Activated T-helper 2 cell treated with anti-CD3 and anti-CD28 coated beads, Interferon-gamma antibody, Interleukin-2, Interleukin-4, amounts not matched to agents 10 μg/mL and 5 μg/mL and 100 μg/mL, durations not matched to agents 14 hours and 24 hours and 36 hours (primary cell): Measurements from ENCODE around the gene PDYN. TPM values are rescaled to one million over a fixed set of nuclear protein-coding genes. Genes with fewer than 3 reads are reported as not detected.

Experiments
- DNase-seq: peaks from one replicate; pipeline ENCODE4 v3.0.0; 2021; ENCODE audit warnings: low spot score
- H3K27ac Mint-ChIP-seq: one replicate; pipeline ENCODE4 v1.8.0; 2021; ENCODE audit warnings: mixed read lengths
- H3K27me3 Mint-ChIP-seq: one replicate; pipeline ENCODE4 v1.8.0; 2021; ENCODE audit warnings: low read depth, mixed read lengths
- H3K36me3 Mint-ChIP-seq: one replicate; pipeline ENCODE4 v1.8.0; 2021; ENCODE audit warnings: low read depth, mixed read lengths
- H3K4me1 Mint-ChIP-seq: one replicate; pipeline ENCODE4 v1.8.0; 2021; ENCODE audit warnings: low read depth, mixed read lengths
- H3K4me3 Mint-ChIP-seq: one replicate; pipeline ENCODE4 v1.8.0; 2021; ENCODE audit warnings: low read depth, mild to moderate bottlenecking, moderate library complexity, mixed read lengths
- H3K9me3 Mint-ChIP-seq: one replicate; pipeline ENCODE4 v1.8.0; 2021; ENCODE audit warnings: mixed read lengths
- intact Hi-C: fragments of 100-400 bp; cut with micrococcal nuclease; formaldehyde crosslinking; loops from one replicate; pipeline ENCODE4 v1.15.1; 2023
- total RNA-seq: library from RNA; stranded (reverse); gene quantifications from 2 replicates; pipeline ENCODE4 v1.2.3, GENCODE V29; 2022

PDYN gene
- total RNA-seq, 1 donor from 2014 or later, result not detected

DNA sequence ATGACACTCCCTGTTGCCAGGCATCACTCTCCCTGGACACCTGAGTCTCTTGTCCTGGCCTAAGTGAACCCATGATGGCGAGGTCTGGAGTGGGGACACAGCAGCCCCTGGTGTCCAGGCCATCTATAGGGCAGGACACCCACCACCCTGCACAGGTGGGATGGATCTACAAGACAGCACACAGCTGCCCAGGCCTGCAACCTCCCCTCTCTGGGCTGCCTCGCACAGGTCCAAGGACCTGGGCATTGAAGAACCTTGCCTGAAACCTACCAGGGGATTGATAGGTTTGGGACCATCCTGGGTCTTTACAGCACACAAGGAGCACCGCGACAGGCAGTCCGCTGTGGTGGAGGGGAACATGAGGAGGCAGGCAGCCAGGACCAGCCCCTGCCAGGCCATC is 11.2 kb downstream of the PDYN start:
- Mint-ChIP-seq H3K4me1 (no peaks in the 10 kb centered on the region), H3K27me3 (peaks cover 10% of the 10 kb centered on the region), H3K36me3 (no peaks in the 10 kb centered on the region), H3K27ac (no peak overlapping the region), H3K9me3 (no peaks in the 10 kb centered on the region), H3K4me3 (no peak overlapping the region)
- no peak for DNase-seq
- intact Hi-C loops, result no loop called here

DNA sequence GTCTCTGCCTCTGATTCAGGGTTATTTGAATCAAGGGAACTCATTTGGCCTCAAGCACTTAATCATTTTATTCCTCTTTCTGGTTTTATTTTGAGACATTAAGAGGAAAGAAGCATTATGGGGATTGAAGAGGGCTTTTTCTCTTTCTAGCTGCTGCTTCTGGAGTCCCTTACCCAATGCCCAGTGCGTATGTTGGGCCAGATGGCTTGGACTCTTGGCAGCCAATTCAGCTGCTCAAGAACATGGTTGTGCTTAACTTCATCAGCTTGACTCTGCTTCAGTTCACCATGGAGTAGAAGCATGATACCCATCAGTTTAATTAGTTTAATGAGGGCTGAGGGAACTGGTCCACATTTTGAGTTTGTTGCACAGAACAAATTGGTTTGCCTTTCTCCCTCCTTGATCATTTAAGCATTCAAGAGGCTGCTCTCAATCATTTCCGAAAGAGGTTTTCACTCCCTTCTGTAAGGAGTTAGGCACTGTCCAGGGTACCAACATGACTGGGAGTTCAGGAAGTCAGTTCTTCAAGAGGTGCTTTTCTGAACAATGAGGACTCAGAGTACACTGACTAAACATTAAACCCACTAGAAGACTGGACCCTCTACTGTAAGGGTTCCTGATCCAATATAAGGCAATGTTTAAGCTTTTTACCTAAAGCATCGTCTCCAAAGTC is 14.6 kb downstream of the PDYN start:
- intact Hi-C loops, result no loop called here
- Mint-ChIP-seq H3K36me3 (no peaks in the 10 kb centered on the region), H3K27ac (no peak overlapping the region), H3K4me1 (no peaks in the 10 kb centered on the region), H3K4me3 (no peak overlapping the region), H3K9me3 (no peaks in the 10 kb centered on the region), H3K27me3 (peaks cover 9% of the 10 kb centered on the region)
- DNase-seq, result no peak

DNA sequence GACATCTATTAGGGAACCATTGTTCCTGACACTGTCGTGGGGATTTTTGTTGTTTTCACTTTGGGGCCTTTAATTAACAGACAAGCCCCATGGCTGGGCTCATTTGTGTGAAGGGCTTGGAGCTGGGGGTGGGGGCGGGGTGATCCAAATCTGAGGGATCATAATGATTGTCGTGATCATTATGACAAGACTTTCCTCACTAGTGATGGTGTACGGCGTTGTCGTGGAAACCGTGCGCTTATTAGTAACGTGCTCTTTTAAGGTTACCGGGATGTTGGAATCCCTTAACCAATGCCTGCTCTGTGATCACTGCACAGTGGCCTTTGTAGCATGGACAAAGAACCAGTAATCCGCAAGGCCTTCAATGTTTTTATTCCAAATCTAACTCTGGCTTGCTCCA is 18.6 kb downstream of the PDYN start:
- Mint-ChIP-seq H3K4me3 (no peak overlapping the region), H3K9me3 (no peaks in the 10 kb centered on the region), H3K4me1 (no peaks in the 10 kb centered on the region), H3K27me3 (peaks cover 11% of the 10 kb centered on the region), H3K36me3 (no peaks in the 10 kb centered on the region), H3K27ac (no peak overlapping the region)
- DNase-seq, result no peak
- intact Hi-C loops, result no loop called here

- Mint-ChIP-seq H3K27me3 (peaks cover 10% of the 10 kb centered on the region), H3K27ac (no peak overlapping the region), H3K36me3 (no peaks in the 10 kb centered on the region), H3K9me3 (no peaks in the 10 kb centered on the region), H3K4me3 (no peak overlapping the region), H3K4me1 (no peaks in the 10 kb centered on the region)
- intact Hi-C loops, result no loop called here
- no peak for DNase-seq
Measured at GRCh38 chr20:1973601-1974440, 20.0 kb downstream of the PDYN start.

DNA sequence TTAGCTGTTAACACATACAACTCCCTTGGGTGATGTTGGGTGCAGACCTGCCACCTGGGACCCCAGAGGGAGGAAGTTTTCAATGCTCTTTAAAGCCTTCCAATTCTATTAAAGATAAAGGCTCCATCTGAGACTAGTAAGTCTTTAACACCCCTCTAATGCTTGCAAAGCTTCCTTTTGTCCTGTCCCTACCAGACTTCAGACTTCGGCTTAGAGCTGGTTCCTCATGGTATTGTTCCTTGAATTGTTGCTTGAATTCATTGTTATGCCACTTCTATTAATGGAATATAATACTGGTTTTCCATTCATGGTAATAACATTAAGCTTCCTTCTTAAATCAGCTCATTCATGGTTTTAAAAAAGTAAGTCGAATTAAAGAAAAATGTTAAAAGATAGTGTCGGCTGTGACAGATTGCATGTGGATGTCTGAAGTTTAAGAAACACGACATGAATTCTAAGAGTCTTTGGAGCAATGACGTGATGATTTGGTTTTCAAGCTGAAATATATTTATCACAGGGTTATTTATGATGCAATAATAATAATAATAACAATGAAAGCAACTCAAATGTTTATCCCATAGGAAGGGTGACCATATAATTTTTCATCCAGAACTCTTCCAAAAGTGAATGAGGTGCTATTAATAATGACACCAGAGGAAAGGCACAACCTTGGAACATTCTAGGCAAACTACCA is 21.8 kb downstream of the PDYN start:
- Mint-ChIP-seq H3K27me3 (peaks cover 6% of the 10 kb centered on the region), H3K27ac (no peak overlapping the region), H3K36me3 (no peaks in the 10 kb centered on the region), H3K9me3 (no peaks in the 10 kb centered on the region), H3K4me3 (no peak overlapping the region), H3K4me1 (no peaks in the 10 kb centered on the region)
- DNase-seq, result no peak
- intact Hi-C loops, result no loop called here

DNA sequence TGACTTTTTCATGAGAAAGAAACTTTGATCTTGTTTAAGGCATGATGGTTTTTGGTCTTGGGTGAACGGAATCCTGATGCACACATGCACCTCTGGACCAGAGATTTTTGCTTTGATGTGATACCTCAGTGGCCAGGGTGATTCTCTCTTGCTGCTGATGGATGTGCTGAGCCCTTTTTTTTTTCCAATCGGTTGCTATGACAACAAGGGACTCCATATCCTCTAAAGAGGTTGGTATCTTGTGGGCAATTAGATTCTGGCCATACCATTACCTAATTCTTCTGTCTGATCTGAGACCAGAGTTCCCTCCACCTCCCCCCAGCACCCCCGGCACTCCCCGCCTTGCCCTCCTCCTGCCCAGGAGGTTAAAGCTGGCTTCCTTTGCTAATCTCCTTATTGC is 24.9 kb downstream of the PDYN start:
- H3K27ac Mint-ChIP-seq, result no peak overlapping the region
- peaks cover 13% of the 10 kb centered on the region for H3K4me1 Mint-ChIP-seq
- H3K27me3 Mint-ChIP-seq, result peaks cover 6% of the 10 kb centered on the region
- no peak overlapping the region for H3K4me3 Mint-ChIP-seq
- no peaks in the 10 kb centered on the region for H3K9me3 Mint-ChIP-seq
- intact Hi-C loops, result no loop called here
- no peak for DNase-seq
- H3K36me3 Mint-ChIP-seq, result no peaks in the 10 kb centered on the region

- Mint-ChIP-seq H3K27ac (no peak overlapping the region), H3K4me1 (peaks cover 13% of the 10 kb centered on the region), H3K36me3 (no peaks in the 10 kb centered on the region), H3K27me3 (peaks cover 13% of the 10 kb centered on the region), H3K9me3 (no peaks in the 10 kb centered on the region), H3K4me3 (peak overlapping the region; percentile 50)
- intact Hi-C loops, result loop anchor here (1.0 kb wide), 1 partner anchor 207 kb away; no protein-coding TSS in a partner anchor
- DNase-seq, result peak; percentile 61
Measured at GRCh38 chr20:1965520-1966351, 28.1 kb downstream of the PDYN start.

DNA sequence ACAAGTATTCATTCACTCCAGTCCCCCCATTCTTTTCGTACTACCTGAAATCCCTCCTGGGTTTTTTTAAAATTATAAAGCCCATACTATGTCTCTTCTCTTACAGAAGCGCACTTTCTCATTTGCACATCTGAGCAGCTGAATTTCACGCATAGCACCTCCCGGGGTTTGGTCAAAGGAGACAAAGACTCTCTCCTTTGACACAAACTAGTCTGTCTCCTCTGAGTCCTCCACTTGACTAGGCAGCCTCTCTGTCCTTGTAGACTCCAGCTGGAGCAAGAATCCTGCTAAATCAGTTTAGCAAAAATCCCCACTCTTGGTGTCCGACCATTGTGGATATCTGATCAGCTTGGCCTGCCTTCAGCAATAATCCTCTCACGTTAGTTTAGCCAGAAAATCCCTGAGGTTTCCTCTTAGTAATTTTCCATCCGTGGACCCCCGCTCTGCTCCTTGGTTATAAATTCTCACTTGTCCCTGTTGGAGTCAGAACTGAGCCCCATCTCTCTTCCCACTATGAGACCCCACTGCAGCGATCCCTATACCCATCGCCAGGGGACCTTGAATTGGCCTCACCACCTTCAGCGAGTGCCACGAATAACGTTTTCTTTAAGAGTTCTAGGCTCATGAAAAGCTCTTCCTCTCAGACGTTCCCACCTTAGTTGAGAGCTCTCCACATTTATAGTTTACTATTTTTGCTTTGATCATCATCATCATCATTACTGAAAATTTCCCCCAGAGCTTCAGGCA is 29.0 kb downstream of the PDYN start:
- Mint-ChIP-seq H3K27me3 (peaks cover 12% of the 10 kb centered on the region), H3K4me3 (no peak overlapping the region), H3K36me3 (no peaks in the 10 kb centered on the region), H3K9me3 (no peaks in the 10 kb centered on the region), H3K27ac (no peak overlapping the region), H3K4me1 (peaks cover 13% of the 10 kb centered on the region)
- DNase-seq, result no peak
- intact Hi-C loops, result loop anchor here (1.0 kb wide), 1 partner anchor 207 kb away; no protein-coding TSS in a partner anchor

- DNase-seq, result no peak
- H3K27me3 Mint-ChIP-seq, result peaks cover 15% of the 10 kb centered on the region
- H3K4me1 Mint-ChIP-seq, result peaks cover 13% of the 10 kb centered on the region
- intact Hi-C loops, result no loop called here
- no peak overlapping the region for H3K4me3 Mint-ChIP-seq
- H3K27ac Mint-ChIP-seq, result no peak overlapping the region
- H3K9me3 Mint-ChIP-seq, result no peaks in the 10 kb centered on the region
- H3K36me3 Mint-ChIP-seq, result no peaks in the 10 kb centered on the region
Measured at GRCh38 chr20:1964061-1964460, 29.8 kb downstream of the PDYN start.

DNA sequence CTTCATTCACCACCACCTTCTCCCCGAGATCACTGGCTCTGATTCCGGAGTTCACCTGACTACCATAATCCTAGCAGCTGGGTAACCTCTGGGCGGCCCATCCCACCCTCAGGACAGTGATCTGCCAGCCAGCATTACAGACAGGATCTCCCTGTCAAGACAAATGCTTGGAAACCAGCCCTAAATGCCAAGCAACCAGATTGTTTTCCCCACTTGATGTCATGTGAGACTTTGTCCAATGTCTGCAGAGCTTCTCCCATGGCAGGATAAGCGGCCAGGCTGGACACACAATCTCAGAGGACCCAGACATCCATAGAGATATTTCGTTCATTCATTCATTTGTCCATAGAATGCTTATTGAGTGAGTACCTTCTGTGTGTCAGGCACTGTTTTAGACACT is 32.5 kb downstream of the PDYN start:
- no peak overlapping the region for H3K4me3 Mint-ChIP-seq
- peaks cover 16% of the 10 kb centered on the region for H3K27me3 Mint-ChIP-seq
- no peaks in the 10 kb centered on the region for H3K36me3 Mint-ChIP-seq
- DNase-seq, result no peak
- H3K4me1 Mint-ChIP-seq, result peaks cover 13% of the 10 kb centered on the region
- no peak overlapping the region for H3K27ac Mint-ChIP-seq
- intact Hi-C loops, result no loop called here
- no peaks in the 10 kb centered on the region for H3K9me3 Mint-ChIP-seq

DNA sequence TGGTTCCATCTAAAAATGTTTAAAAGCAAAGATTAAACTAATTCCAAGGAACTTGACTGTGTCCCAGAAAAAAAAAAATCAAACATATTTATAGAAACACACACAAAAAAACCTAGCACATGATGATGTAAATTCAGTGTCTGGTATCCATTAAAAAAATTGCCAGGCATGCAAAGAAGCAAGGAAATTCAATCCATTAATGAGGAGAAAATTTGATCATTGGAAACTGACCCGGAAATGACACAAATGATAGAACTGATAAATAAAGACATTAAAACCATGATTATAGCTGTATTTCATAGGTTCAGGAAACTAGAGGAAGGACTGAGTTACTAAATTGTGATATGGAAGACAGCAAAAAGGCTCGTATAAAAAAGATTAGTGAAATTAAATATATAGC is 34.7 kb downstream of the PDYN start:
- Mint-ChIP-seq H3K4me1 (no peaks in the 10 kb centered on the region), H3K36me3 (no peaks in the 10 kb centered on the region), H3K4me3 (no peak overlapping the region), H3K9me3 (no peaks in the 10 kb centered on the region), H3K27ac (no peak overlapping the region), H3K27me3 (peaks cover 19% of the 10 kb centered on the region)
- no peak for DNase-seq
- intact Hi-C loops, result no loop called here

DNA sequence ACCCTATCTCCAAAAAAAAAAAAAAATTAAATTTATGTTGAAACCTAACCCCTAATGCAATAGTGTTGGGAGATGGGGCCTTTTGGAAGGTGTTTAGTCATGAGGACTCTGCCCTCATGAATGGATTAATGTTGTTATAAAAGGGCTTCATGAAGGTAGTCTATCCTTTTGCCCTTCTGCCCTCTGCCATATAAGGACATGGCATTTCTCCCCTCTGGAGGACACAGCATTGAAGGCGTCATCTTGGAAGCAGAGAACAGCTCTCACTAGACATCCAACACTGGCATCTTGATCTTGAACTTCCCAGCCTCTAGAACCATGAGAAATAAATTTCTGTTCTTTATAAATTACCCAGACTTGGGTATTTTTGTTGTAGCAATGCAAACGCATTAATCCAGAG is 35.4 kb downstream of the PDYN start:
- Mint-ChIP-seq H3K27ac (no peak overlapping the region), H3K27me3 (peaks cover 19% of the 10 kb centered on the region), H3K36me3 (no peaks in the 10 kb centered on the region), H3K4me3 (no peak overlapping the region), H3K9me3 (no peaks in the 10 kb centered on the region), H3K4me1 (no peaks in the 10 kb centered on the region)
- intact Hi-C loops, result no loop called here
- DNase-seq, result no peak
